Activated T-cell treated with anti-CD3 and anti-CD28 coated beads for 1 hour (primary cell): Measurements from ENCODE around the gene ZMIZ2.
"Not testable (repeated sequence)": the region's sequence is repeated elsewhere in the genome, so short reads cannot be mapped to it uniquely, and the experiment has no call there.

Experiments used
- DNase-seq: peaks from one replicate; pipeline ENCODE4 v3.0.0-alpha.2; 2020; ENCODE audit warnings: low read depth

Gene ZMIZ2

GRCh38 chr7:44803828-44804519, 55.3 kb downstream of the ZMIZ2 start:
- DNase-seq: not testable (repeated sequence)

- no peak for DNase-seq
Measured at GRCh38 chr7:44805950-44806349, 57.3 kb downstream of the ZMIZ2 start.

GRCh38 chr7:44808914-44809393, 60.3 kb downstream of the ZMIZ2 start:
- DNase-seq: no peak

- no peak for DNase-seq
Measured at GRCh38 chr7:44811093-44811492, 62.4 kb downstream of the ZMIZ2 start.

- no peak for DNase-seq
Measured at GRCh38 chr7:44811571-44811970, 62.9 kb downstream of the ZMIZ2 start.

- DNase-seq: no peak
Measured at GRCh38 chr7:44814919-44815318, 66.3 kb downstream of the ZMIZ2 start.

GRCh38 chr7:44819292-44819691, 70.6 kb downstream of the ZMIZ2 start:
- DNase-seq: no peak
